Testis (tissue), 3 donors: Measurements from ENCODE around the gene SLC2A4. TPM values are rescaled to one million over a fixed set of nuclear protein-coding genes. Genes with fewer than 3 reads are reported as not detected.
A peak's percentile ranks its signal among the peaks of the same experiment; 100 is the strongest.

Experiments used
- DNase-seq: peaks from one replicate; pipeline ENCODE4 v3.0.0-alpha.2; 2019
- H3K27ac ChIP-seq, 2 donors: fragments of 200-600 bp; sonication (generic); one replicate each; pipeline ENCODE4 v1.5.1; 2019
- H3K27me3 ChIP-seq: fragments of 200-600 bp; sonication (generic); one replicate; pipeline ENCODE4 v1.5.1; 2019
- H3K36me3 ChIP-seq: fragments of 200-600 bp; sonication (generic); one replicate; pipeline ENCODE4 v1.5.1; 2017; ENCODE audit warnings: low read depth; ENCODE audit errors: missing control alignments
- H3K4me1 ChIP-seq: fragments of 200-600 bp; sonication (generic); one replicate; pipeline ENCODE4 v1.5.1; 2019
- H3K4me3 ChIP-seq, 2 donors: fragments of 200-600 bp; sonication (generic); one replicate each; pipeline ENCODE4 v1.5.1; 2017 to 2019
- H3K9me3 ChIP-seq: fragments of 200-600 bp; sonication (generic); one replicate; pipeline ENCODE4 v1.5.1; 2017
- POLR2A ChIP-seq: fragments of 450-650 bp; IDR thresholded peaks from one replicate; pipeline ENCODE4 v1.6.1; 2017; ENCODE audit warnings: antibody characterized with exemption, mild to moderate bottlenecking, moderate library complexity
- WGBS, 2 donors: methylation state at CpG; one replicate each; pipeline ENCODE4 v1.1.5; 2018; 5-methylcytosine and 5-hydroxymethylcytosine counted together
- intact Hi-C: fragments of 100-400 bp; cut with DNase I; formaldehyde crosslinking; loops from one replicate; pipeline ENCODE4 v1.15.1; 2023; ENCODE audit warnings: low total_unique reads
- polyA plus RNA-seq: library from polyadenylated mRNA; stranded (reverse); fragments of 350-450 nt; fragmentation: Illumina TruSeq; extraction: RNeasy Lipid Tissue Mini Kit (QIAGEN cat#74804); gene quantifications from one replicate; pipeline ENCODE4 v1.2.3, GENCODE V29; 2014; ENCODE audit warnings: low read depth, low replicate concordance; ENCODE audit not compliant: insufficient read depth
- total RNA-seq, 2 donors: library from RNA; depleted of rRNA; stranded (reverse); fragments of >200 nt; gene quantifications; one replicate each; pipeline ENCODE4 v1.2.3, GENCODE V29; 2016
- TF ChIP-seq, protein P1 (sequence below), 3 experiments: fragments of 450-650 bp in 2 of 3; fragments of 200-600 bp in 1 of 3; sonication (generic) in 1 of 3; IDR thresholded peaks; one replicate each; pipeline ENCODE4 v1.5.1; 2016 to 2019; ENCODE audit warnings: antibody characterized with exemption in 3 of 3, mild to moderate bottlenecking in 2 of 3, moderate library complexity in 1 of 3

SLC2A4 gene
- total and polyA plus RNA-seq, 3 donors from 2014 or later, result 4.2 to 6.6 (median 4.7) TPM

GRCh38 chr17:7308625-7309433 lies 27.3 kb downstream of the SLC2A4 start:
- H3K27me3 ChIP-seq, result no peaks in the 10 kb centered on the region
- H3K9me3 ChIP-seq, result no peaks in the 10 kb centered on the region
- peaks cover 11% of the 10 kb centered on the region for H3K4me1 ChIP-seq
- TF ChIP-seq POLR2A, result no peak
- peak; percentile 91 for DNase-seq
- peak overlapping the region; percentile 92 to 97 for H3K27ac ChIP-seq
- peak overlapping the region; percentile 88 to 99 for H3K4me3 ChIP-seq
- intact Hi-C loops, result no loop called here
- WGBS, 2 donors, result 0 to 1% methylated on average over 14 of the region's 14 CpGs
- H3K36me3 ChIP-seq, result no peaks in the 10 kb centered on the region

DNA sequence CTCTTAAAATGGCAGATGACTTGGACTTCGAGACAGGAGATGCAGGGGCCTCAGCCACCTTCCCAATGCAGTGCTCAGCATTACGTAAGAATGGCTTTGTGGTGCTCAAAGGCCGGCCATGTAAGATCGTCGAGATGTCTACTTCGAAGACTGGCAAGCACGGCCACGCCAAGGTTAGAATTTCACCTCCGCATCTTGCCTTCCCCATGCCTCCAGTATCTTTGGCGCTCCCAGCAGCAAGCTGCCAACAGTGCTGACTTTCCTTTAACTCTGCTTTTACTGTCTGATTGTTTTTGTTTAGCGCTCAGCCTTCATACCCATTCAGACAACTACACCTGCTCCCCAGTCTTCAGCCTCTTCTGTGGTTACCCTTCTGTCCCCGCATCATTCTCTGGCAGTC lies 28.1 kb downstream of the SLC2A4 start:
- Histone ChIP-seq H3K36me3 (no peaks in the 10 kb centered on the region), H3K4me3 (peak overlapping the region in 1 of 2 donors; percentile 88), H3K27me3 (no peaks in the 10 kb centered on the region), H3K4me1 (peaks cover 11% of the 10 kb centered on the region), H3K27ac (no peak overlapping the region), H3K9me3 (no peaks in the 10 kb centered on the region)
- intact Hi-C loops, result no loop called here
- WGBS, 2 donors, result 67 to 75% methylated on average over 12 of the region's 12 CpGs
- no peak for TF ChIP-seq POLR2A
- TF ChIP-seq, protein P1, sequence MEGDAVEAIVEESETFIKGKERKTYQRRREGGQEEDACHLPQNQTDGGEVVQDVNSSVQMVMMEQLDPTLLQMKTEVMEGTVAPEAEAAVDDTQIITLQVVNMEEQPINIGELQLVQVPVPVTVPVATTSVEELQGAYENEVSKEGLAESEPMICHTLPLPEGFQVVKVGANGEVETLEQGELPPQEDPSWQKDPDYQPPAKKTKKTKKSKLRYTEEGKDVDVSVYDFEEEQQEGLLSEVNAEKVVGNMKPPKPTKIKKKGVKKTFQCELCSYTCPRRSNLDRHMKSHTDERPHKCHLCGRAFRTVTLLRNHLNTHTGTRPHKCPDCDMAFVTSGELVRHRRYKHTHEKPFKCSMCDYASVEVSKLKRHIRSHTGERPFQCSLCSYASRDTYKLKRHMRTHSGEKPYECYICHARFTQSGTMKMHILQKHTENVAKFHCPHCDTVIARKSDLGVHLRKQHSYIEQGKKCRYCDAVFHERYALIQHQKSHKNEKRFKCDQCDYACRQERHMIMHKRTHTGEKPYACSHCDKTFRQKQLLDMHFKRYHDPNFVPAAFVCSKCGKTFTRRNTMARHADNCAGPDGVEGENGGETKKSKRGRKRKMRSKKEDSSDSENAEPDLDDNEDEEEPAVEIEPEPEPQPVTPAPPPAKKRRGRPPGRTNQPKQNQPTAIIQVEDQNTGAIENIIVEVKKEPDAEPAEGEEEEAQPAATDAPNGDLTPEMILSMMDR (IDR thresholded peaks at IDR 0.05), result no peak
- no peak for DNase-seq

DNA sequence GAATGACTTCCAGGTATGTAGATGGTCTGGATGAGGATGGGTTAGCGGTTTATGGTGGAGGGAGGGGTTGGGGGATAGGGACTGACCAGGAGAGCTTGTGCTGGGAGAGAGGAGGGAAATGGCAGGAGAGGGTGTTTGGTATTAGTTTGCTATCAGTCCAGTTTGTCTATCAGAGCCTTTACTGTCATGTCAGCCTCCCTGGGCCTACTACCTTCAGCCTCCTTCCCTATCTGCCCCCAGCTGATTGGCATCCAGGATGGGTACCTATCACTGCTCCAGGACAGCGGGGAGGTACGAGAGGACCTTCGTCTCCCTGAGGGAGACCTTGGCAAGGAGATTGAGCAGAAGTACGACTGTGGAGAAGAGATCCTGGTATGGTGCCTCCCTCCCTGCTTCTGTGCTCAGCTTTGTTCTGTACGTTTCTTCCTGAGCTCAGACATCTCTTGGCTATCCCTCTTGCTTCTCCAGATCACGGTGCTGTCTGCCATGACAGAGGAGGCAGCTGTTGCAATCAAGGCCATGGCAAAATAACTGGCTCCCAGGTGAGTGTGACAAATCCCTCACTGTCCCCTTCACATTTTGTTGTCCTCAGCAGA lies 29.7 kb downstream of the SLC2A4 start:
- H3K4me1 ChIP-seq, result peaks cover 11% of the 10 kb centered on the region
- WGBS, 2 donors, result 62 to 72% methylated on average over 7 of the region's 7 CpGs

DNA sequence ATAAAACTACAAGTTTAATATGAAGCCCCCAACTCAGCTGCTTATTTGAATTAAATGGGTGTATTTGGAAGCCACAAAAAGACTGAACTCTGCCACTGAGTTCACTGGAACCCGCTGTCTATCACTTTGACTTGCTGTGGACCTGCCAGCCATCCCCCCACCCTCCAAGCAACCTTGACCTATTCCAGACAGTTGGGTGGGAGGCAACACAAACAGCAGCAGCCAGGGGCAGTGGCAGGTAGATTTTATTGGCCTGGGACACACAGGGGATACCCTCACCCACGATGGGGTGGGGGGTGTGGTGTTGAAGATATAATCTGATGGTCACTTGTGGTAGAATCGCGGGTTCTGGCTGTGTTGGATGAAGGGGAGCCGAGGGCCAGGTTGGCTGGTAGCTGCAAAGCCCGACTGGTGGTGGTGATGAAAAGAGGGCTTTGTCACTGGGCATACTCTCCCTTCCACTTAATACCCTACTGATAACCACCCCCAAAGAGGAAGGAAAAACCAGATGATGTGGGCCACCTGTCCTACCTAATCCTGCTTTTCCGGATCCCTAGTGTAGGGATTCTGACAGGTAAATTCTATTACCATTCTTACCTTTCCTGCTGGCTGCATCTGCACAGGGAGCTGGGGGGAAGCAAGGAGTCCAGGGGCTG lies 31.0 kb downstream of the SLC2A4 start:
- Histone ChIP-seq H3K36me3 (no peaks in the 10 kb centered on the region), H3K4me1 (peaks cover 11% of the 10 kb centered on the region), H3K27me3 (no peaks in the 10 kb centered on the region), H3K27ac (no peak overlapping the region), H3K4me3 (no peak overlapping the region), H3K9me3 (no peaks in the 10 kb centered on the region)
- no peak for DNase-seq
- no peak for TF ChIP-seq POLR2A
- TF ChIP-seq, protein P1 (IDR thresholded peaks at IDR 0.05), result no peak
- intact Hi-C loops, result no loop called here
- 70 to 74% methylated on average over 7 of the region's 7 CpGs for WGBS, 2 donors

More for the DNA sequence above, 29.7 kb downstream of the SLC2A4 start:
- TF ChIP-seq, protein P1 (IDR thresholded peaks at IDR 0.05), result no peak
- TF ChIP-seq POLR2A, result no peak
- H3K27me3 ChIP-seq, result no peaks in the 10 kb centered on the region
- intact Hi-C loops, result no loop called here
- H3K36me3 ChIP-seq, result no peaks in the 10 kb centered on the region
- H3K9me3 ChIP-seq, result no peaks in the 10 kb centered on the region
- no peak for DNase-seq
- H3K4me3 ChIP-seq, result no peak overlapping the region
- no peak overlapping the region for H3K27ac ChIP-seq
